GM12891 (cell line): ENCODE measurements around the gene PSMF1.

Source experiments
- POLR2A ChIP-seq: IDR thresholded peaks from 2 replicates; pipeline ENCODE4 v1.6.1; 2011; ENCODE audit warnings: low read depth, low read length, control low read depth
- POLR2AphosphoS5 ChIP-seq: IDR thresholded peaks from 2 replicates; pipeline ENCODE4 v1.6.1; 2011; ENCODE audit warnings: low read depth, low read length, control low read depth
- SPI1 ChIP-seq: IDR thresholded peaks from 2 replicates; pipeline ENCODE4 v1.6.1; 2011; ENCODE audit warnings: low read depth, low read length, control low read depth
- TAF1 ChIP-seq: IDR thresholded peaks from 2 replicates; pipeline ENCODE4 v1.6.1; 2011; ENCODE audit warnings: low read depth, low read length, control low read depth

- no peak for TF ChIP-seq POLR2AphosphoS5
- TF ChIP-seq POLR2A, result no peak
- TF ChIP-seq SPI1, result no peak
- no peak for TF ChIP-seq TAF1
Observed at GRCh38 chr20:1150218-1150617, 31.8 kb downstream of the PSMF1 start.
